HCT116 (cell line): ENCODE data around the gene ZCWPW2.

Experiments used
- CBX3 ChIP-seq: IDR thresholded peaks from 2 replicates; pipeline ENCODE4 v1.6.1; 2012; ENCODE audit warnings: low read depth
- CTCF ChIP-seq, 3 experiments: fragments of 200-600 bp in 1 of 3; sonication (generic) in 1 of 3; IDR thresholded peaks in 2 of 3; conservative IDR thresholded peaks in 1 of 3; 2 replicates each; pipeline ENCODE4 v1.5.1; 2012 to 2017; ENCODE audit warnings: low read depth in 2 of 3, low read length in 2 of 3, antibody characterized with exemption in 1 of 3, borderline replicate concordance in 1 of 3, control low read depth in 1 of 3, mild to moderate bottlenecking in 1 of 3, mixed read lengths in 1 of 3, mixed run types in 1 of 3, moderate library complexity in 1 of 3; ENCODE audit not compliant: insufficient read depth in 1 of 3
- EZH2 ChIP-seq: fragments of 200-600 bp; sonication (generic); IDR thresholded peaks from 2 replicates; pipeline ENCODE4 v1.6.1; 2017; ENCODE audit warnings: antibody characterized with exemption, mixed run types
- POLR2A ChIP-seq: IDR thresholded peaks from 2 replicates; pipeline ENCODE4 v1.7.0; 2011; ENCODE audit warnings: borderline replicate concordance; ENCODE audit not compliant: insufficient read depth, insufficient read length; ENCODE audit errors: extremely low read depth
- YY1 ChIP-seq: IDR thresholded peaks from 2 replicates; pipeline ENCODE4 v1.6.1; 2011; ENCODE audit warnings: low read length, low read depth, moderate library complexity, mild to moderate bottlenecking; ENCODE audit not compliant: insufficient replicate concordance; ENCODE audit errors: extremely low read depth

GRCh38 chr3:28564211-28564610 lies 215.7 kb downstream of the ZCWPW2 start:
- TF ChIP-seq YY1, result no peak
- no peak for TF ChIP-seq EZH2
- TF ChIP-seq CTCF (IDR thresholded peaks at IDR 0.05 in 2 of 3, conservative IDR thresholded peaks at IDR 0.05 in 1 of 3; ENCODE audit: borderline replicate concordance in 1 of 3, insufficient read depth in 1 of 3, low read depth in 2 of 3, low read length in 2 of 3), result no peak
- no peak for TF ChIP-seq CBX3
- TF ChIP-seq POLR2A, result no peak
